Measurements from ENCODE around the gene PRELID3B.

- no peak for TF ChIP-seq POLR2AphosphoS5 (IDR thresholded peaks at IDR 0.05)
- TF ChIP-seq CTCF (IDR thresholded peaks at IDR 0.05), result no peak
Measured at GRCh38 chr20:58986968-58987517, 55.5 kb downstream of the PRELID3B start.

Data from upper lobe of left lung (tissue), 4 donors.